NCI-H82 (cell line): Measurements from ENCODE around the gene PLEK2.

Source experiments
- DNase-seq: peaks from one replicate; lab custom pipeline; 2025; lab: John Stamatoyannopoulos, UW

The PLEK2 gene

GRCh38 chr14:67397536-67397935 lies 14.4 kb downstream of the PLEK2 start:
- DNase-seq = no peak

GRCh38 chr14:67396381-67396970 lies 15.5 kb downstream of the PLEK2 start:
- no peak for DNase-seq

- no peak for DNase-seq
Measured at GRCh38 chr14:67395876-67396189, 16.1 kb downstream of the PLEK2 start.

- no peak for DNase-seq
Measured at GRCh38 chr14:67395086-67395875, 16.7 kb downstream of the PLEK2 start.

- DNase-seq = no peak
Measured at GRCh38 chr14:67393689-67394088, 18.3 kb downstream of the PLEK2 start.

GRCh38 chr14:67392800-67393199 lies 19.2 kb downstream of the PLEK2 start:
- DNase-seq = no peak

GRCh38 chr14:67392123-67392522 lies 19.8 kb downstream of the PLEK2 start:
- no peak for DNase-seq

GRCh38 chr14:67391268-67391667 lies 20.7 kb downstream of the PLEK2 start:
- DNase-seq = no peak

- no peak for DNase-seq
Measured at GRCh38 chr14:67389811-67390534, 22.0 kb downstream of the PLEK2 start.

- no peak for DNase-seq
Measured at GRCh38 chr14:67389275-67389674, 22.7 kb downstream of the PLEK2 start.

GRCh38 chr14:67387195-67387594 lies 24.8 kb downstream of the PLEK2 start:
- DNase-seq = no peak

- DNase-seq = no peak
Measured at GRCh38 chr14:67385618-67386017, 26.3 kb downstream of the PLEK2 start.

- DNase-seq = no peak
Measured at GRCh38 chr14:67385120-67385519, 26.8 kb downstream of the PLEK2 start.

GRCh38 chr14:67377916-67378315 lies 34.0 kb downstream of the PLEK2 start:
- no peak for DNase-seq

GRCh38 chr14:67373347-67373746 lies 38.6 kb downstream of the PLEK2 start:
- no peak for DNase-seq

- no peak for DNase-seq
Measured at GRCh38 chr14:67372833-67373232, 39.1 kb downstream of the PLEK2 start.

GRCh38 chr14:67371247-67372148 lies 40.5 kb downstream of the PLEK2 start:
- no peak for DNase-seq

- DNase-seq = no peak
Measured at GRCh38 chr14:67370830-67371229, 41.1 kb downstream of the PLEK2 start.

GRCh38 chr14:67365476-67365875 lies 46.5 kb downstream of the PLEK2 start:
- DNase-seq = no peak

GRCh38 chr14:67360470-67361206 lies 51.3 kb downstream of the PLEK2 start:
- DNase-seq = no peak

- peak; percentile 99 for DNase-seq
Measured at GRCh38 chr14:67359775-67360469, 52.0 kb downstream of the PLEK2 start, which contains the start of the genes ATP6V1D and EIF2S1. ATP6V1D (minus strand) TSS chr14:67359804; CDS start chr14:67359698, 106 bp downstream. EIF2S1 (plus strand) TSS chr14:67360328; CDS start chr14:67364768, 4,440 bp downstream.
